Astrocyte (in vitro differentiated cells and primary cell): ENCODE data around the gene ALLC. TPM values are rescaled to one million over a fixed set of nuclear protein-coding genes. Genes with fewer than 3 reads are reported as not detected.

Experiments used
- DNase-seq: peaks from one replicate; pipeline ENCODE4 v3.0.0-alpha.2; 2010; ENCODE audit warnings: low read depth
- FAIRE-seq: peaks from 2 replicates; lab custom pipeline; 2011; peaks lifted over from hg19 to GRCh38; lab: Jason Lieb, UNC
- H2AFZ ChIP-seq: 2 replicates; pipeline ENCODE4 v1.6.0; 2012; ENCODE audit warnings: low read depth, low read length, inconsistent platforms
- H3K27ac ChIP-seq: 2 replicates; pipeline ENCODE4 v1.5.1; 2011; ENCODE audit warnings: low read depth, low read length, inconsistent platforms
- H3K27me3 ChIP-seq: 2 replicates; pipeline ENCODE4 v1.6.0; 2011; ENCODE audit warnings: low read length, inconsistent platforms; ENCODE audit not compliant: insufficient read depth
- H3K36me3 ChIP-seq: 2 replicates; pipeline ENCODE4 v1.5.1; 2011; ENCODE audit warnings: low read length, inconsistent platforms; ENCODE audit not compliant: insufficient read depth
- H3K4me1 ChIP-seq: 2 replicates; pipeline ENCODE4 v1.5.1; 2011; ENCODE audit warnings: low read length, inconsistent platforms; ENCODE audit not compliant: insufficient read depth
- H3K4me2 ChIP-seq: 2 replicates; pipeline ENCODE4 v1.6.0; 2012; ENCODE audit warnings: low read length, inconsistent platforms
- H3K4me3 ChIP-seq: 2 replicates; pipeline ENCODE4 v1.5.1; 2011; ENCODE audit warnings: low read depth, mild to moderate bottlenecking, low read length, inconsistent platforms; ENCODE audit not compliant: insufficient read depth
- H3K79me2 ChIP-seq: 2 replicates; pipeline ENCODE4 v1.6.0; 2012; ENCODE audit warnings: mild to moderate bottlenecking, low read length, inconsistent platforms; ENCODE audit not compliant: insufficient read depth
- H3K9ac ChIP-seq: 2 replicates; pipeline ENCODE4 v1.6.0; 2012; ENCODE audit warnings: mild to moderate bottlenecking, low read length, inconsistent platforms
- H3K9me3 ChIP-seq: 2 replicates; pipeline ENCODE4 v1.5.1; 2012; ENCODE audit warnings: low read depth, mild to moderate bottlenecking, low read length, inconsistent platforms; ENCODE audit not compliant: insufficient read depth
- H4K20me1 ChIP-seq: 2 replicates; pipeline ENCODE4 v1.6.0; 2012; ENCODE audit warnings: low read length, inconsistent platforms; ENCODE audit not compliant: insufficient read depth
- H3K27ac Mint-ChIP-seq: one replicate; pipeline ENCODE4 v1.8.0; 2021; ENCODE audit warnings: mild to moderate bottlenecking, mixed read lengths; ENCODE audit not compliant: unreplicated experiment
- H3K27me3 Mint-ChIP-seq: one replicate; pipeline ENCODE4 v1.8.0; 2021; ENCODE audit warnings: low read depth, mixed read lengths; ENCODE audit not compliant: unreplicated experiment
- H3K36me3 Mint-ChIP-seq: one replicate; pipeline ENCODE4 v1.8.0; 2021; ENCODE audit warnings: low read depth, mixed read lengths; ENCODE audit not compliant: unreplicated experiment
- H3K4me1 Mint-ChIP-seq: one replicate; pipeline ENCODE4 v1.8.0; 2021; ENCODE audit warnings: low read depth, mixed read lengths; ENCODE audit not compliant: unreplicated experiment
- H3K4me3 Mint-ChIP-seq: one replicate; pipeline ENCODE4 v1.8.0; 2021; ENCODE audit warnings: mild to moderate bottlenecking, moderate library complexity, mixed read lengths; ENCODE audit not compliant: unreplicated experiment
- H3K9me3 Mint-ChIP-seq: one replicate; pipeline ENCODE4 v1.8.0; 2021; ENCODE audit warnings: mild to moderate bottlenecking, mixed read lengths; ENCODE audit not compliant: unreplicated experiment
- EZH2 ChIP-seq: IDR thresholded peaks from 2 replicates; pipeline ENCODE4 v1.6.1; 2012; ENCODE audit warnings: mild to moderate bottlenecking, low read length, inconsistent platforms; ENCODE audit not compliant: insufficient read depth
- total RNA-seq: library from RNA; stranded (reverse); gene quantifications from 2 replicates; pipeline ENCODE4 v1.2.1, GENCODE V29; 2021
- TF ChIP-seq, protein P1 (sequence below): IDR thresholded peaks from 2 replicates; pipeline ENCODE4 v1.5.1; 2011; ENCODE audit warnings: low read depth, mild to moderate bottlenecking, inconsistent platforms, low read length, moderate library complexity; ENCODE audit not compliant: insufficient read depth

ALLC gene
- total RNA-seq, 1 donor from 2014 or later, result not detected

DNA sequence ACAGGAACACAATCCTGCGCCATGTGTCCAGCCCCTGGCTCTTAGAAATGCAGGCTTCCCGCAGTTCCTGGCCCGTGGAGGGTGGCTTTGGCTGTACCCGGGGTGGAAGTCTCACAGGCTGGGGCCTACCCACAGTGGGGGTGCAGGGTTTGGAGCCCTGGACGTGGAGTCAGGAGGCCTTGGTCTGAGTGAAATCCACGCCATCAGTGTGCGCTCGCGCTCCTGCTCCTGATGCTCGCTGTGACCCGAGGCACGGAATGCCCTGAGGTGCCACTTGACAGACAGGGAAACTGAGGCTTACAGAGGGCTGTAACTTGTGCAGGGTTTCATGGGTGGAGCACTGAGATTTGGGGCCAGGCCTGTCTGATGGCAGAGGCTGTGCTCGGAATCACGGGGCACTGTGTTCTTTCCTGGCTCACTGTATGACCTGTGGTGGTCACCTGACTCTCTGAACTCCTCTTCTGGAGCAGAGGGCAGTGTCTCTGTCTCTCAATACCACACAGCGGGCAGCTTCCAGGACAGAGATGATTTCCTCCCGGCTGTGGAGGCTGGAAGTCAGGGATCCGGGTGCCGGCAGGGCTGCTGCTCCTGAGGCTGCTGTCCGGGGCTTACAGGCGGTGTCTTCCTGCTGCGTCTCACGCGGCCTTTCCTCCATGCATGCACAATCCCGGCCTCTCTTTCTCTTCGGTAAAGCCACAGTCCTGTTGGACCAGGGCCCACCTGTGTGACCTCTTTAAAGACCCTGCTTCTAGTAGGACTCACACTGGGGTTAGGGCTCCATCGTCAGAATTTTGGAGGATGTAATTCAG is 25.9 kb upstream of the ALLC start:
- H3K27ac Mint-ChIP-seq, result no peak overlapping the region

DNA sequence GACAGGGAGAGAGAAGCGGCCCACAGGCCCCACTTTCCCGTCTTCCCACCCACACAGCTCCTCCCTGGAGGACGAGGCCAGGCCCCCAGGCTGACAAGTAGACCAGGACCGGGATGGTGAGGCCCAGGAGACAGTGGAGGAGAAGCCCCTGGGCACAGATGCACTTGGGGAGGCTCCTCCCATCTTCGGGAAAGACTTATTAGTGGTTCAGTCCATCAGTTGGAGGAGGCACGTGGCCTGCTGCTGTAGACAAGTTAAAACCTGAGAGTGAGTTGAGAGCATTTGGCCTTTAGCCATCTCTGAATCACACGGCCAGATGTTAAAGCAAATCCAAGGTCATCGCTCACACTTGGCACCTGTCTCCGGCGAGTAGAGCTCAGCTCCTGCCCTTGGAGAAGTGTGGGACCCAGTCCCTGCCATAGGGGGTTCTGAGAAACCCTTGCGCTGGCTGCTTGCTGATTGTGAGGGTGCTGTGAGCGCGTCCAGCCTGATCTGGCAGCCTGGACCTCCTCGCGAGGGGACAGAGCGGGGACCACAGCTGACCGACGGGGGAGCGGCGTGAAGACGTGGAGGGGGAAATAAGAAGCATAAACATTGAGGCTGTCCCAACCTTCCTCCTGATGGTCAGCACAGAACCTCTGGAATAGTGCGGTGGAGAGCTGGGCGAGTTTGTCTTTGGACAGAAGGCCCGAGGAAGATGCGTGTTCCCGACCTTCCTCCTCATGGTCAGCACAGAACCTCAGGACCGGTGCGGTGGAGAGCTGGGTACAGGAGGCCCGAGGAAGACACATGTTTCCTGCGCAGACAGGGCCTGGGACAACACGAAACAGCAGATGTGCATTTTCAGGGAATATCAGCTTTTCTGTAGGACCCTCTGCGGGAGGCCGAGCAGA is 24.7 kb upstream of the ALLC start:
- FAIRE-seq, result no peak
- Histone ChIP-seq H3K79me2 (no peaks in the 10 kb centered on the region), H3K36me3 (no peaks in the 10 kb centered on the region), H3K27me3 (no peaks in the 10 kb centered on the region), H3K4me3 (no peak overlapping the region), H3K4me2 (no peak overlapping the region), H3K9ac (no peak overlapping the region), H2AFZ (no peak overlapping the region), H3K4me1 (no peaks in the 10 kb centered on the region), H3K9me3 (no peaks in the 10 kb centered on the region), H3K27ac (no peak overlapping the region), H4K20me1 (no peaks in the 10 kb centered on the region)
- Mint-ChIP-seq H3K9me3 (peaks cover 3% of the 10 kb centered on the region), H3K27ac (no peak overlapping the region), H3K36me3 (no peaks in the 10 kb centered on the region), H3K4me1 (no peaks in the 10 kb centered on the region), H3K4me3 (no peak overlapping the region), H3K27me3 (peaks cover 40% of the 10 kb centered on the region)
- TF ChIP-seq EZH2, result no peak
- TF ChIP-seq, protein P1, sequence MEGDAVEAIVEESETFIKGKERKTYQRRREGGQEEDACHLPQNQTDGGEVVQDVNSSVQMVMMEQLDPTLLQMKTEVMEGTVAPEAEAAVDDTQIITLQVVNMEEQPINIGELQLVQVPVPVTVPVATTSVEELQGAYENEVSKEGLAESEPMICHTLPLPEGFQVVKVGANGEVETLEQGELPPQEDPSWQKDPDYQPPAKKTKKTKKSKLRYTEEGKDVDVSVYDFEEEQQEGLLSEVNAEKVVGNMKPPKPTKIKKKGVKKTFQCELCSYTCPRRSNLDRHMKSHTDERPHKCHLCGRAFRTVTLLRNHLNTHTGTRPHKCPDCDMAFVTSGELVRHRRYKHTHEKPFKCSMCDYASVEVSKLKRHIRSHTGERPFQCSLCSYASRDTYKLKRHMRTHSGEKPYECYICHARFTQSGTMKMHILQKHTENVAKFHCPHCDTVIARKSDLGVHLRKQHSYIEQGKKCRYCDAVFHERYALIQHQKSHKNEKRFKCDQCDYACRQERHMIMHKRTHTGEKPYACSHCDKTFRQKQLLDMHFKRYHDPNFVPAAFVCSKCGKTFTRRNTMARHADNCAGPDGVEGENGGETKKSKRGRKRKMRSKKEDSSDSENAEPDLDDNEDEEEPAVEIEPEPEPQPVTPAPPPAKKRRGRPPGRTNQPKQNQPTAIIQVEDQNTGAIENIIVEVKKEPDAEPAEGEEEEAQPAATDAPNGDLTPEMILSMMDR, result no peak
- peak; percentile 20 for DNase-seq

More for the DNA sequence above, 25.9 kb upstream of the ALLC start:
- Histone ChIP-seq H3K27ac (no peak overlapping the region), H2AFZ (no peak overlapping the region), H3K9me3 (no peaks in the 10 kb centered on the region), H3K4me2 (no peak overlapping the region), H3K9ac (no peak overlapping the region), H3K36me3 (no peaks in the 10 kb centered on the region), H3K4me3 (no peak overlapping the region), H3K4me1 (no peaks in the 10 kb centered on the region), H4K20me1 (no peaks in the 10 kb centered on the region), H3K27me3 (no peaks in the 10 kb centered on the region), H3K79me2 (no peaks in the 10 kb centered on the region)
- Mint-ChIP-seq H3K36me3 (no peaks in the 10 kb centered on the region), H3K27me3 (peaks cover 32% of the 10 kb centered on the region), H3K4me1 (no peaks in the 10 kb centered on the region), H3K9me3 (peaks cover 3% of the 10 kb centered on the region), H3K4me3 (no peak overlapping the region)
- no peak for DNase-seq
- no peak for FAIRE-seq
- TF ChIP-seq, protein P1, result no peak
- no peak for TF ChIP-seq EZH2
